Measurements from ENCODE around the gene KAT8. TPM values are rescaled to one million over a fixed set of nuclear protein-coding genes. Genes with fewer than 3 reads are reported as not detected.

KAT8 gene
- total and polyA plus RNA-seq, 2 of the 13 experiments (the other 11 are each of a cell fraction or from before 2014, with no cell fraction given), result 79.0 to 84.2 TPM

- TF ChIP-seq DZIP1 (CRISPR knock-in tag; IDR thresholded peaks at IDR 0.05), result peak; percentile 78
- peak; percentile 37; the same call in 1 of the 2 replicates for TF ChIP-seq ZNF552 (CRISPR knock-in tag; IDR thresholded peaks at IDR 0.05; ENCODE audit: borderline replicate concordance)
- TF ChIP-seq ZNF138 (CRISPR knock-in tag; IDR thresholded peaks at IDR 0.05; ENCODE audit: low read depth), result peak; percentile 89
- peak; percentile 57 for TF ChIP-seq ZNF18 (CRISPR knock-in tag; IDR thresholded peaks at IDR 0.05; ENCODE audit: insufficient replicate concordance)
- TF ChIP-seq ZNF792 (CRISPR knock-in tag; IDR thresholded peaks at IDR 0.05), result peak; percentile 99
- TF ChIP-seq ZNF17 (CRISPR knock-in tag; IDR thresholded peaks at IDR 0.05), result 0 out of 2 replicates have a peak, but pooled peaks have one; percentile 72
- peak; percentile 90; the same call in 1 of the 2 replicates for TF ChIP-seq ZNF558 (CRISPR knock-in tag; IDR thresholded peaks at IDR 0.05; ENCODE audit: borderline replicate concordance)
- no peak; the same call in 1 of the 2 replicates for TF ChIP-seq MYNN (CRISPR knock-in tag; IDR thresholded peaks at IDR 0.05; ENCODE audit: low read depth)
- no peak for TF ChIP-seq TCF12 (IDR thresholded peaks at IDR 0.05)
- peak; percentile 47 for TF ChIP-seq TCF12 (CRISPR knock-in tag; IDR thresholded peaks at IDR 0.05)
- TF ChIP-seq SP4 (CRISPR knock-in tag; IDR thresholded peaks at IDR 0.05), result peak; percentile 76; the same call in 1 of the 2 replicates
- TF ChIP-seq ZNF616 (CRISPR knock-in tag; IDR thresholded peaks at IDR 0.05; ENCODE audit: low read depth), result peak; percentile 94
- peak; percentile 79; the same call in 1 of the 2 replicates for TF ChIP-seq TOE1 (CRISPR knock-in tag; IDR thresholded peaks at IDR 0.05)
- TF ChIP-seq ASH2L (IDR thresholded peaks at IDR 0.05; ENCODE audit: insufficient read length, low read depth, low read length), result peak; percentile 95
- peak; percentile 91 for TF ChIP-seq ZBTB39 (CRISPR knock-in tag; IDR thresholded peaks at IDR 0.05)
- TF ChIP-seq NPAS2 (CRISPR knock-in tag; IDR thresholded peaks at IDR 0.05; ENCODE audit: borderline replicate concordance), result no peak
- TF ChIP-seq HBP1 (CRISPR knock-in tag; IDR thresholded peaks at IDR 0.05; ENCODE audit: low read depth), result no peak
- peak; percentile 65; the same call in 1 of the 2 replicates for TF ChIP-seq TFE3 (CRISPR knock-in tag; IDR thresholded peaks at IDR 0.05)
- TF ChIP-seq TBX2 (CRISPR knock-in tag; IDR thresholded peaks at IDR 0.05; ENCODE audit: borderline replicate concordance), result no peak; the same call in none of the 2 replicates
- TF ChIP-seq SUZ12 (IDR thresholded peaks at IDR 0.05; ENCODE audit: low read depth, low read length), result peak; percentile 24
Measured at GRCh38 chr16:31179747-31180459, 62.4 kb downstream of the KAT8 start, which contains the start of gene FUS (continued).

Data from HepG2 (cell line).